Fibroblast of lung (primary cell): ENCODE measurements around the gene KIF25.

Experiments
- CTCF ChIP-seq, 2 donors: IDR thresholded peaks in 1 of 2; conservative IDR thresholded peaks in 1 of 2; 1 replicate in 1 of 2; 2 replicates in 1 of 2; pipeline ENCODE4 v1.5.1; 2011 to 2012; ENCODE audit warnings: low read length in 2 of 2, control low read depth in 1 of 2, inconsistent platforms in 1 of 2, low read depth in 1 of 2, mild to moderate bottlenecking in 1 of 2
- EZH2 ChIP-seq: IDR thresholded peaks from 2 replicates; pipeline ENCODE4 v1.5.1; 2012; ENCODE audit warnings: low read length, control low read depth, mild to moderate bottlenecking; ENCODE audit errors: missing control alignments

- TF ChIP-seq CTCF (conservative IDR thresholded peaks at IDR 0.05 in 1 of 2, IDR thresholded peaks at IDR 0.05 in 1 of 2; ENCODE audit: low read depth in 1 of 2, low read length in 2 of 2), result no peak
- no peak for TF ChIP-seq EZH2
Observed at GRCh38 chr6:168050225-168050880, 52.9 kb downstream of the KIF25 start.
